HG03571 (cell line): Measurements from ENCODE around the gene ZNF93.
"Not testable (repeated sequence)": the region's sequence is repeated elsewhere in the genome, so short reads cannot be mapped to it uniquely, and the experiment has no call there.

ENCODE experiments used
- ATAC-seq: cut with Tn5 transposase; IDR thresholded peaks from one replicate; pipeline ENCODE4 v1.9.1; 2021; ENCODE audit not compliant: unreplicated experiment

ZNF93 gene

DNA sequence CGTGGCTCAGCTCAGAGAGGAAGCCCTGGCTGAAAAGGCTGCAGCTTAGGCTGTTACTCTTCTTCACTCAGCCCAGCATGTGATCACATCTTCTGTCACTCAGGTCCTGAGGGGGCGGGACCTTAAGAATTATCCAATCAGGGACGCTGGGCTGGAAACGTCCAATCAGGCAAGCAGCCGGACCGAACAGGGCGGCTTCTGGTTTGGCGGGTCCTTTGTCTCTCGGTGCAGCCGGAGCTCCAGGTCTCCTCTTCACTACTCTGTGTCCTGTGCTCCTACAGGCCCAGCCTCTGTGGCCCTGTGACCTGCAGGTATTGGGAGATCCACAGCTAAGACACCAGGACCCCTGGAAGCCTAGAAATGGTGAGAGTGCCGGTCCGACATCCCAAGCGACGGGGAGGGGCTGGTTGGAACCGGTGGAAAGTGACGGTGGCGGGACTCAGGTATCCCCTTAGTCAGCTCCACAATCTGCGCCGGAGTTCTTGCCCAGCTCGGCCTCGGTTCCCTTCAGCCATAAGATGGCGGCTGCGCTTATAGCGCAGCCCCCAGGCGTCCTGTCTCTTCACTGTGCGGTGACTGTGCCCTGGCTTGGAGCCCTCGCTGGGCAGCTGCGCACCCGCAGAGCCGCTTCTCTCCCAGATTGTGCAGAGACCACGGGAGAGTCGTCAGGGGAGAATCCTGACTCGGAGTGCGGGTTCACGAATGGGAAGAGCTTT is at the start of gene ZNF93:
Gene ZNF93, plus strand, starts transcription at position 218 of the 716 bp plus-strand sequence. Its CDS starts 143 bp downstream, at position 361.
- ATAC-seq, result no peak

DNA sequence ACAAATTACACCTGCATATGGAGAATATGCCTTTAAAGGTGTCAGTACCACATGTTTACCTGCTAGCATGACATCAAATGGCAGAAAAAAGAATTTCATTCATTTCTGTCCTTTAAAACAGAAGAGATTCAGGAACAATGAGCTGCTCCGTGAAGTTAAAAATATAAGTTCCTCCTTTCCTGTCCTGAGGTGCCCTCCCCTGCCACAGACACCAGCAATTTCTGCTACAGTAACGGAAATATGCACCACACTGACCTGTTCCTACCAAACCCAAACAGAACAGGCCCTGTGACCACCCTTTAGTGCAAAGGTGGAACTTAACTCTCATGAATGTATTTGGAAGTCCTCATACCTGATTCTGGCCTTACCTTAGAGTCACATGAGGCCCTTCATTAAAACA is 49.0 kb upstream of the ZNF93 start:
- ATAC-seq, result not testable (repeated sequence)

DNA sequence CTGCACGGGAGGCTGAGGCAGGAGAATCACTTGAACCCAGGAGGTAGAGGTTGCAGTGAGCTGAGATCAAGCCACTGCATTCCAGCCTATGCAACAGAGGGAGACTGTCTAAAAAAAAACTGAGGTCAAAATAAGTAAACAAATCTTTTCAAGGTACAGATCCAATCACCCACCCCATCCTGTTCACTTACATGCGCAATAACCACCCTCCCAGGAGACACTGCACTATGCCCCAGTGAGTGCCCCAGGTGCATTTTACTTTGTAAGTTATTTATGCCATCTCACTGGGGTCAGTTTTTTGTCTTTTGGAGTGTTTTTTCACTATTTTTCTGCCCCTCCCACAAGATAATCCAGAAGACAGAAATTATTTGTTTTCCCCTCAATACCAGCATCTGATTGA is 42.0 kb upstream of the ZNF93 start:
- ATAC-seq, result no peak

DNA sequence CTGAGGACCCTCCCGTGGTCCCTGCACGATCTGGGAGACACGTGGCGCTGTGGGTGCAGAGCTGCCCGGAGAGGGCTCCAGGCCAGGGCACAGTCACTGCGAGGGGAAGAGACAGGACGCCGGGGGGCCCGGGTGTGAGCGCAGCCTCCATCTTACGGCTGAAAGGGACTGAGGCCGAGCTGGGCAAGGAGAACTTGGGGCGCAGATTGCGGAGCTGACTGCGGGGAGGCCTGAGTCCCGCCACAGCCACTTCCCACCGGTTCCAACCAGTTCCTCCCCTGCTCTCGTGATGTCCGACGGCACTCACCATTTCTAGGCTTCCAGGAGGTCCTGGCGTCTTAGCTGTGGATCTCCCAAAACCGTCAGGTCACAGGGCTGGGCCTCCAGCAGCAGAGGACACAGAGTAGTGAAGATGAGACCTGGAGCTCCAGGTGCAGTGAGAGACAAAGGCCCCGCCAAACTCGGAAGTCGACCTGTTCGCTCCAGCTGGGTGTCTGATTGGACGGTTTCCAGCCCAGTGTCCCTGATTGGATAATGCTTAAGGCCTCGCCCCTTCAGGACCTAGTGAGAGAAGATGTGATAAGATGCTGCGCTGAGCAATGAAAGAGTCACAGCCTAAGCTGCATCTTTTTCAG is 39.9 kb upstream of the ZNF93 start:
- no peak for ATAC-seq

GRCh38 chr19:19865750-19866610 is 34.8 kb upstream of the ZNF93 start, which contains the start of gene ZNF253:
ZNF253 (plus strand) TSS chr19:19865882; CDS start chr19:19865997, 115 bp downstream.
- peak; percentile 98 for ATAC-seq

DNA sequence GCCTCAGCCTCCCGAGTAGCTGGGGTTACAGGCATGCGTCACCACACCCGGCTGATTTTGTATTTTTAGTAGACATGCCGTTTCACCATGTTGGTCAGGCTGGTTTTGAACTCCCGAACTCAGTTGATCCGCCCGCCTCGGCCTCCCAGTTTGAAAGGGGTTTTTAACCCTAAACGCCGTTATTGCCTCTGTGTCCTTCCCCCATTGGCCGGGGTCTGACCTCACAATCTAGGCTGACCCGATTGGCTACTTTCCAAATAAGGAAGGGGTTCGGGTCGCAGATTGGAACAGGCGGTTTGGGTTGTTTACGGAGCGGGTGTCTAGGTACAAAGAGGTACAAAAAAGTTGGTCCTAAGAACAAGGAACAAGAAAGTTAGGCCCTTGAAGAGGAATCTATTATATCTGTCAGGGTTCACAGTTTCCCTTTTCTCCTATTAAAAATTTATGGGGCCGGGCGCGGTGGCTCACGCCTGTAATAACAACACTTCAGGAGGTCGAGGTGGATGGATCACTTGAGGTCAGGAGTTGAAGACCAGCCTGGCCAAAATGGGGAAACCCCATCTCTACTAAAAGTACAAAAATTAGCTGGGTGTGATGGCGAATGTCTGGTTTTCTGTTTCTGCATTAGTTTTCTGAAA is 34.0 kb upstream of the ZNF93 start:
- no peak for ATAC-seq

GRCh38 chr19:19870086-19870485 is 30.7 kb upstream of the ZNF93 start:
- ATAC-seq, result not testable (repeated sequence)

- ATAC-seq, result no peak
Observed at GRCh38 chr19:19871932-19872331, 28.8 kb upstream of the ZNF93 start.

- ATAC-seq, result no peak
Observed at GRCh38 chr19:19873381-19873780, 27.4 kb upstream of the ZNF93 start.

DNA sequence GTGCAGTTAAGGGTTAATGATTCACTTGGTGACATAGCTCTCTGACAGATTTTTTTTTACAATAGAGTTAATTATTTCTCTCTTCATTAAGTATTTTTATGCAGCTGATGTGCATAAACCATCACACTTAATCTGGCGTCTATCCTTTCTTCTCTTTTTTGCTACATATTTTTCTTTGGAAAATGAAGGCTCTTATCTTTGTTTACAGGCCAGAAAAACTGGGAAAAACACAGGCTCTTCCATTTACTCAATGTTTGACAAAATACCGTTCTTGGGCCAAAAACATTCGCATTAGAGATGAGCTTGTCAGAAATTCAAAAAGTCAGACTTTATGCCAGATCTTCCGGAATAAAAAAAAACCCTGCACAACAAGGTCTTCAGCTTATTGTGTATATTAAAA is 23.0 kb upstream of the ZNF93 start:
- ATAC-seq, result no peak

- no peak for ATAC-seq
Observed at GRCh38 chr19:19884583-19884982, 16.2 kb upstream of the ZNF93 start.

GRCh38 chr19:19892055-19892941 is 8.4 kb upstream of the ZNF93 start:
- not testable (repeated sequence) for ATAC-seq

GRCh38 chr19:19900139-19900728 is 512 bp upstream of the ZNF93 start:
- ATAC-seq, result no peak

DNA sequence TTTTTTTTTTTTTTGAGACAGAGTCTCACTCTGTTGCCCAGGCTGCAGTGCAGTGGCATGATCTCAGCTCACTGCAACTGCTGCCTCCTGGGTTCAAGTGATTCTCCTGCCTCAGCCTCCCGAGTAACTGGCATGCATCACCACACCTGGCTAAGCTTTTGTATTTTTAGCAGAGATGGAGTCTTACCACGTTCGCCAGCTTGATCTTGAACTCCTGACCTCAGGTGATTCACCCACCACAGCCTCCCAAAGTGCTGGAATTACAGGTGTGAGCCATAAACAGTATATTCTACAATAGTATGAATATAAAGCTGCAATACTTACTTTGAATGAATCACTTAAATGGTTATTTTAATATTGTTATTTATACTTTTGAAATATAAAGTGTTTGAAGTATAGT is 6.8 kb downstream of the ZNF93 start:
- not testable (repeated sequence) for ATAC-seq

GRCh38 chr19:19909654-19910053 is 8.9 kb downstream of the ZNF93 start:
- no peak for ATAC-seq

GRCh38 chr19:19911150-19911549 is 10.4 kb downstream of the ZNF93 start:
- no peak for ATAC-seq

DNA sequence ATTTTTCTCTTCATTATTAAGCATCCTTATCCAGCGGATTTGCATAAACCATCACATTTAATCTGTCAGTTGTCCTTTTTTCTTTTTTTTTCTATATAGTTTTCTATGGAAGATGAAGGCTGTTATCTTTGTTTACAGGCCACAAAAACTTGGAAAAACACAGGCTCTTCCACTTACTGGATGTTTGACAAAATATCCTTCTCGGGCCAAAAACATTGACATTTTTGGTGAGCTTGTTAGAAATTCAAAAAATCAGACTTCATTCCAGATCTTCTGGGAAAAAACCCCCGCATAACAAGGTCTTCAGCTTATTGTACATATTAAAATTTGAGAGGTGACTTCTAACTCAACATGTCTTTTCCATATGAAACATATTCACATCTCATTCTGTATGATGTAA is 13.8 kb downstream of the ZNF93 start:
- no peak for ATAC-seq

GRCh38 chr19:19930417-19930816 is 29.7 kb downstream of the ZNF93 start:
- ATAC-seq, result not testable (repeated sequence)

GRCh38 chr19:19933432-19934314 is 32.9 kb downstream of the ZNF93 start:
- ATAC-seq, result not testable (repeated sequence)
